Effector memory CD4-positive, alpha-beta T cell (primary cell): Measurements from ENCODE around the gene SGTA.

Source experiments
- DNase-seq, 3 donors: peaks; one replicate each; pipeline ENCODE4 v3.0.0-alpha.2; 2020
- H3K27ac ChIP-seq: 2 replicates; pipeline ENCODE4 v1.7.0; 2013; ENCODE audit warnings: mild to moderate bottlenecking, low read length, moderate library complexity; ENCODE audit not compliant: insufficient read depth, poor library complexity, severe bottlenecking
- H3K27me3 ChIP-seq: replicated peaks from 2 replicates; pipeline ENCODE4 v1.7.0; 2013; ENCODE audit warnings: mild to moderate bottlenecking, low read length; ENCODE audit not compliant: insufficient read depth, control insufficient read depth, poor library complexity, severe bottlenecking
- H3K36me3 ChIP-seq: 2 replicates; pipeline ENCODE4 v1.7.0; 2013; ENCODE audit warnings: mild to moderate bottlenecking, low read length, moderate library complexity; ENCODE audit not compliant: control insufficient read depth, insufficient read depth
- H3K4me1 ChIP-seq: 2 replicates; pipeline ENCODE4 v1.7.0; 2013; ENCODE audit warnings: low read length, mild to moderate bottlenecking; ENCODE audit not compliant: control insufficient read depth, insufficient read depth, poor library complexity, severe bottlenecking
- H3K4me3 ChIP-seq: 2 replicates; pipeline ENCODE4 v1.7.0; 2013; ENCODE audit warnings: low read length, low read depth, mild to moderate bottlenecking; ENCODE audit not compliant: insufficient read depth, poor library complexity, severe bottlenecking
- H3K9me3 ChIP-seq: 2 replicates; pipeline ENCODE4 v1.7.0; 2013; ENCODE audit warnings: mild to moderate bottlenecking, low read length, moderate library complexity; ENCODE audit not compliant: control insufficient read depth

Gene SGTA

DNA sequence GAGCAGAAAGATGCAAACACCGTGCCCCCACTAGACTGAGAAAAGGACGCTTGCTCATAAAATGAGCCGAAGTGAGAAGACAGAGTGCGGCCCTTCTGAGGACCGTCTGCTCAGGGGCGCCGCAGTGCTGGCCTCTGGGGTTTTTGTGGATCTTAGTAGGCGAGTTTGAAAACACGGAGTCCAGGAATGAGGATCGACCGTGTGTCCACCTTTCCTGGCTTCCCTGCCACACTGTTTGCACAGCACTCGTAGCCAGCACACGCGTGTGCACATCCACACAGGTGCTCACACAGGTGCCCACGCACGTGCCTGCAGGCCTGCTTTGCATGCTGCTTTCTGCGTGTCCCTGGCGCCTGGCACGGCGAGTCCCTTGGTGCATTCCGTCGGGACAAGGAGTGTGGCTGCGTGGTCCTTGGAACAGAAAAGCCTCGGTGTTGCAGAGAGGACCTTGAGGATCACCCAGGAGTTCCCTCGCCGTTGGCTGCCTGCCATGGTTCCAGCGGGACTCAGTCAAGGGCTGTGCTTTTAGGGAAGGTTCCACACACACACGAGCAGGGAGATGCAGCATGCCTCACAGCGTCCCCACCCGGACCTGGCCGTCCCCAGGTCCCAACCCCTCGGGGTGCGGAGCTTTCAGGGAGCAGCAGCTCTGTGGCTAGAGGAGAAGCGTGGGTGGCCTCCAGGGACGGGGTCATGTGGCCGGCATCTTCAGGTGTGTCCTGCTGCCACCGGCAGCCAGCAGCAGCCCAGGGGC lies 26.5 kb upstream of the SGTA start:
- no peaks in the 10 kb centered on the region for H3K27me3 ChIP-seq
- no peaks in the 10 kb centered on the region for H3K9me3 ChIP-seq
- no peak overlapping the region for H3K27ac ChIP-seq
- H3K4me1 ChIP-seq, result no peaks in the 10 kb centered on the region
- no peak for DNase-seq
- H3K36me3 ChIP-seq, result peaks cover 36% of the 10 kb centered on the region
- no peak overlapping the region for H3K4me3 ChIP-seq

DNA sequence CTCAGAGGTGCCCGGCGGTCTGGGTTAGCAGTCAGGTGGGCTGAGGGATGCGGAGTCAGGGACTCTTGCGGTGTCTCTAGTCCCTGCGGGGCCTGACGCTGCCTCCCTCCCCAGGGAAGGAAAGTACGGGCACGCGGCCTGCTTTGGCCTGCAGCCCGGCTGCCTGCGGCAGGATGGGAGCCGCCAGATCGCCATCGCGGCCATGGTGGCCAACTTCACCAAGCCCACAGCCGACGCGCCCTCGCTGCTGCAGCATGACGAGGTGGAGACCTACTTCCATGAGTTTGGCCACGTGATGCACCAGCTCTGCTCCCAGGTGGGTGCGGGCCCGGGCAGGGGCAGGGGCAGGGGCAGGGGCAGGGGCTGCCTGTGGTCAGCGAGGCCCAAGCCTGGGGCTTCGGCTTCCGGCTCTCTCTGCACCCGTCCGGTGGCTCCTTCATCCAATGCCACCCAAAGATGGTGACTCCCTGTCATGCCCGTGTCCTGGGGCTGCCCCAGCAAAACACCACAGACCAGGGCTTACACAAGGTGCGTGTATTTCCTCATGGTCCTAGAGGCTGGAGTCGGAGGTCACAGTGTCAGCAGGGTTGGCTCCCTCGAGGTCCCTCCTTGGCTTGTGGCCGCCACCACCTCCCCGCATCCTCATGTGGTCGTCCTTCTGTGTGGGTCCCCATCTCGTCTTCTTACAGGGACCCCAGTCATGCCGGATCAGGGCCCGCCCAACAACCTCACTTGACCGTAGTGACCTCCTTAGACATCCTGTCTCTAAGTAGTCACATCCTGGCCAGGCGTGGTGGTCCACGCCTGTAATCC lies 25.3 kb upstream of the SGTA start:
- peaks cover 36% of the 10 kb centered on the region for H3K36me3 ChIP-seq
- no peaks in the 10 kb centered on the region for H3K9me3 ChIP-seq
- H3K27ac ChIP-seq, result no peak overlapping the region
- no peaks in the 10 kb centered on the region for H3K27me3 ChIP-seq
- DNase-seq, result no peak
- no peak overlapping the region for H3K4me3 ChIP-seq
- no peaks in the 10 kb centered on the region for H3K4me1 ChIP-seq

DNA sequence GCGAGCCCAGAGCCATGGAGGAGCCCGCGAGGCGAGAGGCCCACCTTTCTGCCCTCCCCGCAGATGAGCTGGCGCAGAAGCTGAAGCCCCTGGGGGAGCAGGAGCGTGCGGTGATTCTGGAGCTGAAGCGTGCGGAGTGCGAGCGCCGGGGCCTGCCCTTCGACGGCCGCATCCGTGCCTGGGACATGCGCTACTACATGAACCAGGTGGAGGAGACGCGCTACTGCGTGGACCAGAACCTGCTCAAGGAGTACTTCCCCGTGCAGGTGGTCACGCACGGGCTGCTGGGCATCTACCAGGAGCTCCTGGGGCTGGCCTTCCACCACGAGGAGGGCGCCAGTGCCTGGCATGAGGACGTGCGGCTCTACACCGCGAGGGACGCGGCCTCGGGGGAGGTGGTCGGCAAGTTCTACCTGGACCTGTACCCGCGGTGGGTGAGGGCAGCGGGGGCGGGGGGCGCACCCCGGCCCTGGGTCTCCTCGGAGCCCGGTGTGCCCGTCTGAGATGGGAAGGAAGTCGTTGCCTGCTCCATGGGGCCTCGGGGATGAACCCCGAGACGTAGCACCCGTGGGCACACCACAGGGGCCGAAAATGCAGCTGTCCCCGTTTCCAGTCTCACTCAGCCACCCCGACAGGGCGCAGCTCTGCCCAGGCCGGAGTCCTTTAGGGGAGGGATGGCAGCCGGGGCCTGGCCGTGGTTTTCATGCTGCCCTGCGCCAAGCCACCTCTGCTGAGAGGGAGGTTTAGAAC lies 24.5 kb upstream of the SGTA start:
- Histone ChIP-seq H3K4me3 (no peak overlapping the region), H3K9me3 (no peaks in the 10 kb centered on the region), H3K36me3 (peaks cover 36% of the 10 kb centered on the region), H3K27me3 (no peaks in the 10 kb centered on the region), H3K27ac (no peak overlapping the region), H3K4me1 (no peaks in the 10 kb centered on the region)
- DNase-seq, result no peak

DNA sequence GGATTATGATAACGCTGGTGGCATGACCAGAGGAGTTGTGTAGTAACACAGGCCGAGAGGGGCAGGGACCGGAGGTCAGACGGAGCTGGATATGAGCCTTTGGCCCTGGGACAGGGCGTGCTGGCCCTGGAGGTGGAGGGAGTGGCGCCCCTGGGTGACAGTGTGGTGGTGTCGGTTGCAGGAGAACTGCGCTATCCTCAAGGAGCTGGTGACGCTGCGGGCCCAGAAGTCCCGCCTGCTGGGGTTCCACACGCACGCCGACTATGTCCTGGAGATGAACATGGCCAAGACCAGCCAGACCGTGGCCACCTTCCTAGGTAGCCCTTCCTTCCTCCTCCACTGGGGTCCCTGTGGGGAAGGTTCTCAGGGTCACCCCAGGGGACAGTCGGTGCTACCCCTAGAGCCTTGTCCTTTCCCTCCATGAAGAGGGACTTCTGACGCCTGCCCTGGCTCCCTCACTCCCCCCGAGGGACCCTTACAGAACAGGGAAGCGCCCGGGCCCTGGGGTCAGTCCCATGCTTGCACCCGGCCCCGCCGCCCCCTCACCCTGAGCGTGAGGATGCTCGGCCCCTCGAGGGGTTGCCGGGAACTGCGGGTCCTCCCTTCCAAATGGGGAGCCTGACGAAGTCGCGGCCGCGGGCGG lies 23.8 kb upstream of the SGTA start:
- Histone ChIP-seq H3K4me1 (no peaks in the 10 kb centered on the region), H3K36me3 (peaks cover 36% of the 10 kb centered on the region), H3K9me3 (no peaks in the 10 kb centered on the region), H3K4me3 (no peak overlapping the region), H3K27me3 (no peaks in the 10 kb centered on the region), H3K27ac (no peak overlapping the region)
- DNase-seq, result no peak

DNA sequence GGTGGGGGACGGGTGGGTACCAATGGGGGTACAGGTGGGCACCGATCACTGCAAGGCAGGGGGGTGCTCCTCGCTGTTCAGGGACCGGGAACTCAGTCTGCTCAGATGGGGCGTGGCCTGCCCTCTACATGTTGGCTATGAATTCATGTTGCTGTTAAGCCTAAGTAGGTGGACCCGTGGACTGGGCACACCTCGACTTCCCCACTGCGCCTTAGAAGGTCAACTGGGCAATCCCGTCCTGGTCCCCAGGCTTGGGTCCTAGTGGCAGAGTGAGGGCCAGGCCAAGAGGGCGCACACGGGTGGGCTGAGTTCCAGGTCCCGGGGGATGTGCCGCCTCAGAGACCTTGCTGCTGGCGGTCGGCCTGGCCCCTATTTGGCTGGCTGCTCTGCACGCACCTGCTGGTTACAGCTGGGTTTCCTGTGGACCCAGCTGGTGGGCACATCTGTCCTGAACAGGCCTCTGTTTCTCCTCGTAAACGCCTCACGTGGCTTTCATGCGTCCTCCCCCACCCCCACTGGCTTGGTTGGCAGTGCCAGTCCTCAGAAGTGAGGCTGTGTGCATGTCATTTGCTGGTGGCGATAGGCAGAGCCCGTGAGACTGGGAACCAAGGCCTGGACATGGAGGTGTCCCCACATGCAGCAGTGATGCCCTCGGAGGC lies 23.0 kb upstream of the SGTA start:
- H3K36me3 ChIP-seq, result peaks cover 36% of the 10 kb centered on the region
- H3K4me1 ChIP-seq, result no peaks in the 10 kb centered on the region
- H3K9me3 ChIP-seq, result no peaks in the 10 kb centered on the region
- DNase-seq, result no peak
- H3K4me3 ChIP-seq, result no peak overlapping the region
- no peaks in the 10 kb centered on the region for H3K27me3 ChIP-seq
- H3K27ac ChIP-seq, result no peak overlapping the region

DNA sequence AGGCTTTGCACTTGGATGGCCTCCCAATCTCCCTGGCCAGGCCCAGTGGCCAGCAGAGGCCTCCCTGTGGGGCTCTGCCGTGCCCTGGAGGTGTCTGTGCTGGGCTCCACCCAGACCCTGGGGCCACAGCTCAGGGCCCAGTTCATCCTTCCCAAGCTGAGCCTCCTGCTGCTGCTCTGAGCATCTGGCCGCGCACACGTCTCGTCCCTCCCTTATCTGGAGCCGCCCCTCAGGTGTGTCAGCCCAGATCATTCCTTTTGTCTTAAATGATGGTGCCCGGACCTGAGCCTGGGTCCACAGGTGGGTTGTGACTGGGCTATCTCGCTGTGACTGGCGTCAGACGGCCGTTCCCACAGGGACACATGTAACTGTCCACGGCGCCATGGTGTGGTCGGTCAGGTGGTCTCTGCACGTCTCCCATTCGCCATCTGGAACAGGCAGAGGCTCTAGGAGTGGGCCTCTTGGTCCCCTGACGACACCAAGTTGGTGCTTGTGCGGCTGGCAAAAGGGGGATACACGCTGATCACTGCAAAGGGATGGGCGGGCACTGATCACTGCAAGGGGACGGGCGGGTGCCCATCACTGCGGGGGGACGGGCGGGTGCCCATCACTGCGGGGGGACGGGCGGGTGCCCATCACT lies 22.3 kb upstream of the SGTA start:
- no peak overlapping the region for H3K27ac ChIP-seq

DNA sequence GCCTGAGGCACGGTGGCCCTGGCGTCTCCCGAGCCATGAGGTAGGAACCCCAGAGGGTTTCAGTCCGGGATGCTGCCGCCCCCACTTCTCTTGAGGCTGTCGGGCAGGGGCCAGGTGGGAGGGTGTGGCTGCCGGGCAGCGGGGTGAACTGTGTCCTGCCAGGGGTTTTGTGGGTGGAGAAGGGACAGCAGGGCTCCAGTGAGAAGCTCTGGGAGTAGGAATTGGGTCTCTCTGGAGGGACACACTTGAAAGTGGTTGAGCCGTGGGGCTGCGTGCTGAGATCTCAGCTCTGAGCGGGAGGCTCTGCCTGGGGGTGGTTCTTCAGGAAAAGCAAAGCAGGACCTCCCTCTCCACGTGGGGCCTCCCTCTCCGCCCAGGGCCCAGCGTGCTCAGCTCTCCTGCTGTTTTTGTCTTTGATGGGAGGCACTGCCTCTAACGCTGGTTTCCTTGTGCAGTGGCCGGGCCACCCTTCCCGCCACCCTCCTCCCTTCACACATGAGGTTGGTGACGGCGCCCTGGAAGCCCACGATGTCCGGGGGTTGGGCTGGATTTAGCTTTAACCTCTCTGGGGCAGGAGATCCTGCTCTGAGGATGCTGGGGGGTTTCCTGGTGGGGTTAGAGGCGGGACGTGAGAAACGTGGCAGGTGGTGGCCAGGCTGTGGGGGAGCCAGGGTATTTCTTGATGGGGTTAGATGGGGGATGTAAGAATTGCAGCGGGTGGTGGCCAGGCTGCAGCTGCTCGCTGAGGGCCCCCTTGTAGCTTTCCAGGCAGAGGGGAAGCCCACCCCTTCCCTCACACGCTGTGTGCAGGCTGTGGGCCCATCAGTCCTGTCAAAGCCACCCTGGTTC lies 21.3 kb upstream of the SGTA start:
- H3K36me3 ChIP-seq, result peaks cover 40% of the 10 kb centered on the region

More for the DNA sequence above, 22.3 kb upstream of the SGTA start:
- Histone ChIP-seq H3K4me1 (no peaks in the 10 kb centered on the region), H3K4me3 (no peak overlapping the region), H3K36me3 (peaks cover 40% of the 10 kb centered on the region), H3K9me3 (no peaks in the 10 kb centered on the region), H3K27me3 (no peaks in the 10 kb centered on the region)
- DNase-seq, result no peak

DNA sequence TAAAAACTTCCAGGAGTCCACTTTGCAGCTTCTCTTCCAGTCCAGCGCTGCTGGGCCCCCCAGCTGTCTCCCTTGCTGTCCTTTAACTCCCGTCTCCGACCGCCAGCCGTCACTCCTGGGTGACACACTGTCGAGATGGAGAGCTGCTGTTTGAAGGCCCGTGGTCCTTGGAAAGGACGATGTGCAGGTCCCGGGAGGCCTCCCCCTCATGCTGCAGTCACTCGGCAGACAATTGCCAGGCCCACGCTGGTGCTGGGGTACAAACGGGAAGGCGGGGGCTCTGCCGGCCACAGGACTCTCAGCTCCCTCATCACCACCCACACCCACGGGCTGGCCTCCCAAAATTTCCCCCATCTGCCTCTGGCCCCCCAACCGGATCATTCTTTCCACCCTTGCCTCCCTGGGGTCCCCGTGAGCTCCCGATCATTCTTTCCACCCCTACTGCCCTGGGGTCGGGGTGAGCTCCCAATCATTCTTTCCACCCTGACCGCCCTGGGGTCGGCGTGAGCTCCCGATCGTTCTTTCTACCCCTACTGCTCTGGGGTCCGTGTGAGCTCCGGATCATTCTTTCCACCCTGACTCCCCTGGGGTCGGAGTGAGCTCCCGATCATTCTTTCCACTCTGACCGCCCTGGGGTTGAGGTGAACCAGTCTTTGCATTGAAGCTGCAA lies 20.5 kb upstream of the SGTA start:
- no peak overlapping the region for H3K27ac ChIP-seq
- DNase-seq, result no peak
- no peaks in the 10 kb centered on the region for H3K27me3 ChIP-seq
- H3K4me3 ChIP-seq, result no peak overlapping the region
- no peaks in the 10 kb centered on the region for H3K4me1 ChIP-seq
- peaks cover 34% of the 10 kb centered on the region for H3K36me3 ChIP-seq
- H3K9me3 ChIP-seq, result no peaks in the 10 kb centered on the region

More for the DNA sequence above, 21.3 kb upstream of the SGTA start:
- DNase-seq, result no peak
- no peak overlapping the region for H3K27ac ChIP-seq
- H3K4me3 ChIP-seq, result no peak overlapping the region
- no peaks in the 10 kb centered on the region for H3K4me1 ChIP-seq
- no peaks in the 10 kb centered on the region for H3K9me3 ChIP-seq
- no peaks in the 10 kb centered on the region for H3K27me3 ChIP-seq
